ENCODE data around the gene CFDP1.

The CFDP1 gene

GRCh38 chr16:75293173-75293572, 140.1 kb downstream of the CFDP1 start:
- no peak overlapping the region for H4K91ac ChIP-seq (ENCODE audit: low read depth, low read length, poor library complexity)
- no peak overlapping the region for H3K14ac ChIP-seq (ENCODE audit: low read length)
- H3K36me3 ChIP-seq (replicated peaks in 1 of 2; ENCODE audit: control insufficient read depth in 2 of 2, insufficient read depth in 2 of 2, low read length in 2 of 2): peaks cover 12 to 86% of the 10 kb centered on the region in 2 donors
- H2BK12ac ChIP-seq (ENCODE audit: low read length): no peak overlapping the region
- H3K9me3 ChIP-seq (replicated peaks in 1 of 2; ENCODE audit: control insufficient read depth in 2 of 2, insufficient read depth in 1 of 2, low read depth in 1 of 2, low read length in 2 of 2): no peaks in the 10 kb centered on the region
- H3K4me1 ChIP-seq (ENCODE audit: control insufficient read depth in 2 of 2, insufficient read depth in 1 of 2, low read depth in 1 of 2, low read length in 2 of 2): peaks cover 1 to 6% of the 10 kb centered on the region in 2 donors
- no peaks in the 10 kb centered on the region for H3K79me1 ChIP-seq (ENCODE audit: low read depth, low read length)
- no peaks in the 10 kb centered on the region for H3K27me3 ChIP-seq (ENCODE audit: control insufficient read depth in 3 of 3, insufficient read depth in 3 of 3, low read depth in 1 of 3, low read length in 3 of 3)
- no peak overlapping the region for H3K27ac ChIP-seq (replicated peaks; ENCODE audit: low read length)
- no peak overlapping the region for H2BK120ac ChIP-seq (ENCODE audit: low read depth, low read length)
- no peak overlapping the region for H2AFZ ChIP-seq (ENCODE audit: low read length)
- H3K4me3 ChIP-seq (ENCODE audit: low read length in 2 of 2): no peak overlapping the region
- no peak overlapping the region for H2BK15ac ChIP-seq (ENCODE audit: low read length)
- DNase-seq (ENCODE audit: low spot score): no peak
- H3K9ac ChIP-seq (ENCODE audit: low read depth, low read length, poor library complexity): no peak overlapping the region
- H2AK5ac ChIP-seq (ENCODE audit: low read depth, low read length): no peak overlapping the region
- H3K23ac ChIP-seq (ENCODE audit: low read depth, low read length, poor library complexity): no peak overlapping the region
- no peak overlapping the region for H3K4me2 ChIP-seq (ENCODE audit: insufficient read depth, low read length, poor library complexity, severe bottlenecking)
- H4K8ac ChIP-seq (ENCODE audit: low read depth, low read length): no peak overlapping the region
- no peak overlapping the region for H3K18ac ChIP-seq (ENCODE audit: low read length)
- no peak overlapping the region for H3K4ac ChIP-seq (ENCODE audit: low read length)
- no CpG with 5 or more reads among the region's 4 CpGs for WGBS, 2 donors (ENCODE audit: extremely low coverage in 2 of 2, insufficient read length in 2 of 2, insufficient replicate concordance in 1 of 2)
- no peak overlapping the region for H2BK5ac ChIP-seq (ENCODE audit: low read length)

GRCh38 chr16:75292691-75293090, 140.6 kb downstream of the CFDP1 start:
- H3K27ac ChIP-seq (replicated peaks; ENCODE audit: low read length): no peak overlapping the region

GRCh38 chr16:75289189-75289588, 144.1 kb downstream of the CFDP1 start:
- Histone ChIP-seq H3K4me1 (ENCODE audit: control insufficient read depth in 2 of 2, insufficient read depth in 1 of 2, low read depth in 1 of 2, low read length in 2 of 2) (peaks cover 6 to 10% of the 10 kb centered on the region in 2 donors), H3K36me3 (replicated peaks in 1 of 2; ENCODE audit: control insufficient read depth in 2 of 2, insufficient read depth in 2 of 2, low read length in 2 of 2) (peaks cover 13 to 74% of the 10 kb centered on the region in 2 donors), H3K4me2 (ENCODE audit: insufficient read depth, low read length, poor library complexity, severe bottlenecking) (no peak overlapping the region), H4K91ac (ENCODE audit: low read depth, low read length, poor library complexity) (no peak overlapping the region), H3K27ac (replicated peaks; ENCODE audit: low read length) (no peak overlapping the region), H2AK5ac (ENCODE audit: low read depth, low read length) (no peak overlapping the region), H3K27me3 (ENCODE audit: control insufficient read depth in 3 of 3, insufficient read depth in 3 of 3, low read depth in 1 of 3, low read length in 3 of 3) (no peaks in the 10 kb centered on the region), H3K14ac (ENCODE audit: low read length) (no peak overlapping the region), H3K4me3 (ENCODE audit: low read length in 2 of 2) (no peak overlapping the region), H2BK15ac (ENCODE audit: low read length) (no peak overlapping the region), H2BK12ac (ENCODE audit: low read length) (no peak overlapping the region), H3K4ac (ENCODE audit: low read length) (no peak overlapping the region), H3K9me3 (replicated peaks in 1 of 2; ENCODE audit: control insufficient read depth in 2 of 2, insufficient read depth in 1 of 2, low read depth in 1 of 2, low read length in 2 of 2) (no peaks in the 10 kb centered on the region), H2BK5ac (ENCODE audit: low read length) (no peak overlapping the region), H3K9ac (ENCODE audit: low read depth, low read length, poor library complexity) (no peak overlapping the region), H3K23ac (ENCODE audit: low read depth, low read length, poor library complexity) (no peak overlapping the region), H2AFZ (ENCODE audit: low read length) (no peak overlapping the region), H4K8ac (ENCODE audit: low read depth, low read length) (no peak overlapping the region), H2BK120ac (ENCODE audit: low read depth, low read length) (no peak overlapping the region), H3K79me1 (ENCODE audit: low read depth, low read length) (no peaks in the 10 kb centered on the region), H3K18ac (ENCODE audit: low read length) (no peak overlapping the region)
- DNase-seq (ENCODE audit: low spot score): no peak

More at GRCh38 chr16:75292691-75293090, 140.6 kb downstream of the CFDP1 start:
- Histone ChIP-seq H2BK15ac (ENCODE audit: low read length) (no peak overlapping the region), H3K36me3 (replicated peaks in 1 of 2; ENCODE audit: control insufficient read depth in 2 of 2, insufficient read depth in 2 of 2, low read length in 2 of 2) (peaks cover 12 to 88% of the 10 kb centered on the region in 2 donors), H3K4me1 (ENCODE audit: control insufficient read depth in 2 of 2, insufficient read depth in 1 of 2, low read depth in 1 of 2, low read length in 2 of 2) (peaks cover 2 to 7% of the 10 kb centered on the region in 2 donors), H3K79me1 (ENCODE audit: low read depth, low read length) (no peaks in the 10 kb centered on the region), H3K27me3 (ENCODE audit: control insufficient read depth in 3 of 3, insufficient read depth in 3 of 3, low read depth in 1 of 3, low read length in 3 of 3) (no peaks in the 10 kb centered on the region), H3K14ac (ENCODE audit: low read length) (no peak overlapping the region), H2AFZ (ENCODE audit: low read length) (no peak overlapping the region), H3K4me2 (ENCODE audit: insufficient read depth, low read length, poor library complexity, severe bottlenecking) (no peak overlapping the region), H3K23ac (ENCODE audit: low read depth, low read length, poor library complexity) (no peak overlapping the region), H3K4me3 (ENCODE audit: low read length in 2 of 2) (no peak overlapping the region), H2AK5ac (ENCODE audit: low read depth, low read length) (no peak overlapping the region), H3K9me3 (replicated peaks in 1 of 2; ENCODE audit: control insufficient read depth in 2 of 2, insufficient read depth in 1 of 2, low read depth in 1 of 2, low read length in 2 of 2) (no peaks in the 10 kb centered on the region), H4K91ac (ENCODE audit: low read depth, low read length, poor library complexity) (no peak overlapping the region), H3K4ac (ENCODE audit: low read length) (no peak overlapping the region), H2BK12ac (ENCODE audit: low read length) (no peak overlapping the region), H3K9ac (ENCODE audit: low read depth, low read length, poor library complexity) (no peak overlapping the region), H2BK120ac (ENCODE audit: low read depth, low read length) (no peak overlapping the region), H4K8ac (ENCODE audit: low read depth, low read length) (no peak overlapping the region), H3K18ac (ENCODE audit: low read length) (no peak overlapping the region), H2BK5ac (ENCODE audit: low read length) (no peak overlapping the region)
- WGBS, 2 donors (ENCODE audit: extremely low coverage in 2 of 2, insufficient read length in 2 of 2, insufficient replicate concordance in 1 of 2): no CpG with 5 or more reads among the region's 3 CpGs
- DNase-seq (ENCODE audit: low spot score): no peak

GRCh38 chr16:75288596-75289120, 144.6 kb downstream of the CFDP1 start:
- H2BK120ac ChIP-seq (ENCODE audit: low read depth, low read length): no peak overlapping the region
- H3K9ac ChIP-seq (ENCODE audit: low read depth, low read length, poor library complexity): no peak overlapping the region
- H2BK15ac ChIP-seq (ENCODE audit: low read length): no peak overlapping the region
- H3K4me2 ChIP-seq (ENCODE audit: insufficient read depth, low read length, poor library complexity, severe bottlenecking): no peak overlapping the region
- H3K23ac ChIP-seq (ENCODE audit: low read depth, low read length, poor library complexity): no peak overlapping the region
- no peaks in the 10 kb centered on the region for H3K9me3 ChIP-seq (replicated peaks in 1 of 2; ENCODE audit: control insufficient read depth in 2 of 2, insufficient read depth in 1 of 2, low read depth in 1 of 2, low read length in 2 of 2)
- no peak overlapping the region for H4K91ac ChIP-seq (ENCODE audit: low read depth, low read length, poor library complexity)
- no peak overlapping the region for H2BK12ac ChIP-seq (ENCODE audit: low read length)
- no peak overlapping the region for H2BK5ac ChIP-seq (ENCODE audit: low read length)
- H3K18ac ChIP-seq (ENCODE audit: low read length): no peak overlapping the region
- no peaks in the 10 kb centered on the region for H3K79me1 ChIP-seq (ENCODE audit: low read depth, low read length)
- H3K27me3 ChIP-seq (ENCODE audit: control insufficient read depth in 3 of 3, insufficient read depth in 3 of 3, low read depth in 1 of 3, low read length in 3 of 3): no peaks in the 10 kb centered on the region
- H3K36me3 ChIP-seq (replicated peaks in 1 of 2; ENCODE audit: control insufficient read depth in 2 of 2, insufficient read depth in 2 of 2, low read length in 2 of 2): peaks cover 12 to 68% of the 10 kb centered on the region in 2 donors
- no peak for DNase-seq (ENCODE audit: low spot score)
- H3K4me3 ChIP-seq (ENCODE audit: low read length in 2 of 2): no peak overlapping the region
- no peak overlapping the region for H2AK5ac ChIP-seq (ENCODE audit: low read depth, low read length)
- 100% methylated on average over 4 of the region's 10 CpGs; no CpG with 5 or more reads in 1 of the 2 donors for WGBS, 2 donors (ENCODE audit: extremely low coverage in 2 of 2, insufficient read length in 2 of 2, insufficient replicate concordance in 1 of 2)
- H2AFZ ChIP-seq (ENCODE audit: low read length): no peak overlapping the region
- no peak overlapping the region for H3K27ac ChIP-seq (replicated peaks; ENCODE audit: low read length)
- no peak overlapping the region for H3K4ac ChIP-seq (ENCODE audit: low read length)
- no peak overlapping the region for H3K14ac ChIP-seq (ENCODE audit: low read length)
- peaks cover 6 to 10% of the 10 kb centered on the region in 2 donors for H3K4me1 ChIP-seq (ENCODE audit: control insufficient read depth in 2 of 2, insufficient read depth in 1 of 2, low read depth in 1 of 2, low read length in 2 of 2)
- no peak overlapping the region for H4K8ac ChIP-seq (ENCODE audit: low read depth, low read length)

Measured in neuronal stem cell (in vitro differentiated cells).